ENCODE measurements around the gene PCNX2. TPM values are rescaled to one million over a fixed set of nuclear protein-coding genes. Genes with fewer than 3 reads are reported as not detected.

PCNX2 gene
- total RNA-seq, 3 donors from 2014 or later: 6.0 to 11.3 (median 8.5) TPM

DNA sequence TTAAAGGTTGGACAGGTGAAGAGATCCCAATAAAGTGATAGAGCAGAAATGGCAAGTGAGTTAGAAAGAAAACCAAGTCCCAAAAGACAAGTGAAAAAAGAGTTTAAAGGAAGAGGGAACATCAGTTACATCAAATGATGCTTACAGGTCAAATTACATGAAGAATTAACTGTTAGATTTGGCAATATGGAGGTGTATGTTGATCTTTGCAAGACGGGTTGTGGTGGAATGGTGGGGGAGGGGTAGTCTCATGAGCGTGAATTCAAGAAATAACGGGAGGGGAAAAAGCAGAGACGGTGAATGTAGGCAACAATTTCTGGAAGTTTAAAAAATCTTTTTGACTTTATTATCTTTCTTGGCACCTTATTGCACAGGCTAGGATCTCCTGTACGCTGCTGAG lies 268.5 kb downstream of the PCNX2 start:
- Histone ChIP-seq H3K4me3 (no peak overlapping the region), H3K36me3 (ENCODE audit: low read depth) (no peaks in the 10 kb centered on the region), H3K9me3 (no peaks in the 10 kb centered on the region), H3K4me1 (ENCODE audit: low read depth) (no peaks in the 10 kb centered on the region)
- ATAC-seq (no peak), DNase-seq (no peak)
- TF ChIP-seq, protein P1, sequence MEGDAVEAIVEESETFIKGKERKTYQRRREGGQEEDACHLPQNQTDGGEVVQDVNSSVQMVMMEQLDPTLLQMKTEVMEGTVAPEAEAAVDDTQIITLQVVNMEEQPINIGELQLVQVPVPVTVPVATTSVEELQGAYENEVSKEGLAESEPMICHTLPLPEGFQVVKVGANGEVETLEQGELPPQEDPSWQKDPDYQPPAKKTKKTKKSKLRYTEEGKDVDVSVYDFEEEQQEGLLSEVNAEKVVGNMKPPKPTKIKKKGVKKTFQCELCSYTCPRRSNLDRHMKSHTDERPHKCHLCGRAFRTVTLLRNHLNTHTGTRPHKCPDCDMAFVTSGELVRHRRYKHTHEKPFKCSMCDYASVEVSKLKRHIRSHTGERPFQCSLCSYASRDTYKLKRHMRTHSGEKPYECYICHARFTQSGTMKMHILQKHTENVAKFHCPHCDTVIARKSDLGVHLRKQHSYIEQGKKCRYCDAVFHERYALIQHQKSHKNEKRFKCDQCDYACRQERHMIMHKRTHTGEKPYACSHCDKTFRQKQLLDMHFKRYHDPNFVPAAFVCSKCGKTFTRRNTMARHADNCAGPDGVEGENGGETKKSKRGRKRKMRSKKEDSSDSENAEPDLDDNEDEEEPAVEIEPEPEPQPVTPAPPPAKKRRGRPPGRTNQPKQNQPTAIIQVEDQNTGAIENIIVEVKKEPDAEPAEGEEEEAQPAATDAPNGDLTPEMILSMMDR (IDR thresholded peaks at IDR 0.05): no peak
- intact Hi-C loops (cut with DNase I, micrococcal nuclease): loop anchor here in 1 of 2 donors (5.0 kb wide), 1 partner anchor 395 kb away; the partner anchor contains the start of gene SIPA1L2

DNA sequence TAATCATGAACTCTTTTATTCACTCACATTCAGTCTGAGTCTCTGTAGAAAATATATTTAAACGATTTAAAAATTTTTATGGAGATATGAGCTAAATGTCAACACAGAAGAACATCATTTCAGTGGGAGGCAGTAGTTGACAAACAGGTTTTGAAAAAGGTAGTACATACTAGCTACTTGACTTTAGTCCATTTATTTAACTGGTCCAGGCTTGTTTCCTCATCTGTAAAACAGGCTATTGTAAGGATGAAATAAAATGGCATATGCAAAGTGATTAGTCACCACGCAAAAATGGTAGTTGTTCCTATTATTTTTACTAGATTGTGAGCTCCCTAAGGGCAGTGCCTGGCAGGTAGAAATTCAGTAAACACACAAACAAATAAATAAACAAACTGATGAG lies 270.0 kb downstream of the PCNX2 start:
- H3K4me3 ChIP-seq: no peak overlapping the region
- H3K36me3 ChIP-seq (ENCODE audit: low read depth): no peaks in the 10 kb centered on the region
- intact Hi-C loops (cut with DNase I, micrococcal nuclease): loop anchor here in 1 of 2 donors (5.0 kb wide), 1 partner anchor 393 kb away; the partner anchor contains the start of gene SIPA1L2
- ATAC-seq (peak; percentile 69), DNase-seq (no peak)
- H3K4me1 ChIP-seq (ENCODE audit: low read depth): no peaks in the 10 kb centered on the region
- no peaks in the 10 kb centered on the region for H3K9me3 ChIP-seq
- TF ChIP-seq, protein P1 (IDR thresholded peaks at IDR 0.05): peak; percentile 7

DNA sequence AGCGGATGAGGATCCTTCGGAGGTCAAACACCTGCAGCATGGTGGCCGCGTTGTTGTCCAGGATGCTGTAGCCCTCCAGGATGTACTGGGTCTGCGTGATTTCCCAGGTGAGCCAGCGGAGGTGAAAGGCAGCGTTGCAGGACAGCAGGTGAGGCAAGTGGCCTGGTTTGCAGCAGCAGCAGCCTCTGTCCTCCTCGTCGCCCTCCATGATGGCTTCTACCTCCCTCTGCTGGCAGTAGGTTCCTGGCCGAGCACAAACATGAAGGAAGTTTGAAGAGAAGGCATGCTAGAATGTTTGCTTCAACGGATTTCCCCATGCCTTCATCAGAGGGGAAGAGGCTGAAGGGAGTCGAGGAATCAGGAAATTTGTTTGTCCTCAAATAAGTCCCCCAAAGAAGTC lies 270.4 kb downstream of the PCNX2 start:
- no peaks in the 10 kb centered on the region for H3K9me3 ChIP-seq
- intact Hi-C loops (cut with DNase I, micrococcal nuclease): loop anchor here in 1 of 2 donors (5.0 kb wide), 1 partner anchor 393 kb away; the partner anchor contains the start of gene SIPA1L2
- H3K4me3 ChIP-seq: no peak overlapping the region
- H3K4me1 ChIP-seq (ENCODE audit: low read depth): no peaks in the 10 kb centered on the region
- H3K36me3 ChIP-seq (ENCODE audit: low read depth): no peaks in the 10 kb centered on the region
- DNase-seq: peak; percentile 67 to 83 (median 78)
- TF ChIP-seq, protein P1 (IDR thresholded peaks at IDR 0.05): peak; percentile 22
- peak; percentile 95 for ATAC-seq

DNA sequence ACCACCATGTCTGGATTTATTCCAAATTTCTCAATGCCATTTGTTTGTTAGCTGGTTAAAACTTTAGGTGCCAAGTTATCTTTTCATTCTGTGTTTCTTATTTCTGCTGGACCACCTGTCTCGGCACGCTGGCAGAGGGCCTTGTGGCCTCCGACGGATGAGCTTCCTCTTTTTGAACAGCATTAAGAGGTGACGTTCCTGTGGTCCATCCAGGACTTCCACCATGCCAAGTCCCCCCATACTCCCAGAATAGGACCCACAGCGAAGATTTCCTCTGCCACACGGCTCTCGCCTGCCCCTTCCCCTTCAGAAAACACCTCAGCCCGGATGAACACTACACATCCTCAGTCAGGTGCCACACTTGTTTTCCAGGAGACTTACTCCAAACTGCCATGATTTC lies 271.3 kb downstream of the PCNX2 start:
- TF ChIP-seq, protein P1 (IDR thresholded peaks at IDR 0.05): no peak
- DNase-seq (no peak), ATAC-seq (no peak)
- Histone ChIP-seq H3K9me3 (no peaks in the 10 kb centered on the region), H3K4me1 (ENCODE audit: low read depth) (no peaks in the 10 kb centered on the region), H3K36me3 (ENCODE audit: low read depth) (no peaks in the 10 kb centered on the region), H3K4me3 (no peak overlapping the region)
- intact Hi-C loops (cut with DNase I, micrococcal nuclease): no loop called here

DNA sequence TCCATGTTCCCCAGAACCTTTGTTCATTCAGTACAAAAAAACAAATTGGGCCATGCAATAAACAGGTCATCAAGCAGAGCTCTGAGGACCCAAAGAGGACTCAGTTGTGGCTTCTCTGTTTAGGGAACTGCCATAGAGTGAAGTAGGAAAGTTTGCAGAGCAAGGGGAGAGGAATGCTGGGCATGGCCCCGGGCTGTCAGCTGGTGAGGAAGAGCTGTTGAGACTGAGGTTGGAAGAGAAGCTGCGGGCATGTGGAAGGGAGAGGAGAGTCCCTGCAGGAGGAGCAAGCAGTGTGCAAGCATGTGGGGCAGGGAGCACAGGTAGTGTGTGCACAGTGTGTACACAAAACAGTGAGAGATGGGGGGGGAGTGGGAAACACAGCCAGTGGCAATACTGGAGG lies 273.3 kb downstream of the PCNX2 start:
- Histone ChIP-seq H3K4me1 (ENCODE audit: low read depth) (no peaks in the 10 kb centered on the region), H3K36me3 (ENCODE audit: low read depth) (no peaks in the 10 kb centered on the region), H3K9me3 (no peaks in the 10 kb centered on the region), H3K4me3 (no peak overlapping the region)
- TF ChIP-seq, protein P1 (IDR thresholded peaks at IDR 0.05): no peak
- ATAC-seq: no peak
- DNase-seq: no peak
- intact Hi-C loops (cut with DNase I, micrococcal nuclease): no loop called here

GRCh38 chr1:233020426-233020825 lies 275.1 kb downstream of the PCNX2 start:
- ATAC-seq (no peak), DNase-seq (no peak)
- no peak overlapping the region for H3K4me3 ChIP-seq
- no peaks in the 10 kb centered on the region for H3K36me3 ChIP-seq (ENCODE audit: low read depth)
- no peaks in the 10 kb centered on the region for H3K9me3 ChIP-seq
- no peaks in the 10 kb centered on the region for H3K4me1 ChIP-seq (ENCODE audit: low read depth)
- TF ChIP-seq, protein P1 (IDR thresholded peaks at IDR 0.05): no peak
- intact Hi-C loops (cut with DNase I, micrococcal nuclease): no loop called here
